IMR-90 (cell line): ENCODE results near the gene NR5A1. TPM values are rescaled to one million over a fixed set of nuclear protein-coding genes. Genes with fewer than 3 reads are reported as not detected.

ENCODE experiments used
- ATAC-seq: fragments of 200-7000 bp; cut with Tn5 transposase; 2 replicates; pipeline ENCODE4 v1.9.1; 2020; ENCODE audit warnings: low read depth, mild to moderate bottlenecking, moderate library complexity
- BruUV-seq: library from RNA; stranded (reverse); fragments of 400-500 nt; replicated peaks from 2 replicates; lab custom pipeline; 2021; lab: Mats Ljungman, UMichigan
- CTCF ChIA-PET: fragments of 300-600 bp; formaldehyde crosslinking; extraction: SDS; loops from one replicate; lab custom pipeline; 2021; ENCODE audit warnings: antibody characterized with exemption; lab: Yijun Ruan, JAX
- POLR2A ChIA-PET: fragments of 300-600 bp; sonication (Branson Sonifier 250); formaldehyde crosslinking; loops from one replicate; lab custom pipeline; 2022; ENCODE audit warnings: antibody characterized with exemption; ENCODE audit not compliant: unreplicated experiment; lab: Charles Lee
- DNase-seq: peaks from one replicate; pipeline ENCODE4 v3.0.0; 2013
- H2AFZ ChIP-seq: replicated peaks from 2 replicates; pipeline ENCODE3; 2013; ENCODE audit warnings: low read length, mild to moderate bottlenecking; ENCODE audit not compliant: poor library complexity
- H2AK5ac ChIP-seq: 2 replicates; pipeline ENCODE4 v1.6.1; 2013; ENCODE audit warnings: low read depth, low read length, inconsistent platforms
- H2AK9ac ChIP-seq: replicated peaks from 2 replicates; pipeline ENCODE3; 2013; ENCODE audit warnings: mild to moderate bottlenecking, low read depth, low read length, moderate library complexity; ENCODE audit not compliant: poor library complexity
- H2BK120ac ChIP-seq: 2 replicates; pipeline ENCODE4 v1.6.1; 2013; ENCODE audit warnings: low read depth, low read length, inconsistent platforms
- H2BK15ac ChIP-seq: 3 replicates; pipeline ENCODE4 v1.6.1; 2013; ENCODE audit warnings: low read depth, low read length, inconsistent platforms
- H2BK20ac ChIP-seq: 2 replicates; pipeline ENCODE4 v1.6.1; 2013; ENCODE audit warnings: low read depth, mild to moderate bottlenecking, inconsistent platforms, low read length, moderate library complexity
- H2BK5ac ChIP-seq: 2 replicates; pipeline ENCODE4 v1.6.1; 2013; ENCODE audit warnings: mild to moderate bottlenecking, low read depth, low read length, inconsistent platforms; ENCODE audit not compliant: poor library complexity, severe bottlenecking
- H3K14ac ChIP-seq: replicated peaks from 2 replicates; pipeline ENCODE4 v1.6.1; 2013; ENCODE audit warnings: low read depth, low read length, inconsistent platforms
- H3K18ac ChIP-seq: 2 replicates; pipeline ENCODE4 v1.6.1; 2013; ENCODE audit warnings: low read depth, low read length, control low read depth
- H3K23ac ChIP-seq: 2 replicates; pipeline ENCODE4 v1.6.1; 2013; ENCODE audit warnings: low read depth, low read length, inconsistent platforms
- H3K27ac ChIP-seq: 2 replicates; pipeline ENCODE4 v1.5.1; 2013; ENCODE audit warnings: mild to moderate bottlenecking, control low read depth, low read length; ENCODE audit not compliant: insufficient read depth
- H3K27me3 ChIP-seq: 2 replicates; pipeline ENCODE4 v1.6.1; 2013; ENCODE audit warnings: low read length; ENCODE audit not compliant: control insufficient read depth, insufficient read depth
- H3K36me3 ChIP-seq: 2 replicates; pipeline ENCODE4 v1.6.1; 2013; ENCODE audit warnings: low read length, mixed read lengths; ENCODE audit not compliant: control insufficient read depth, insufficient read depth
- H3K4ac ChIP-seq: 2 replicates; pipeline ENCODE4 v1.6.1; 2013; ENCODE audit warnings: low read depth, low read length, inconsistent platforms
- H3K4me1 ChIP-seq: 2 replicates; pipeline ENCODE4 v1.6.1; 2013; ENCODE audit warnings: low read length, mixed read lengths; ENCODE audit not compliant: control insufficient read depth, insufficient read depth
- H3K4me2 ChIP-seq: 2 replicates; pipeline ENCODE4 v1.6.1; 2013; ENCODE audit warnings: low read depth, mild to moderate bottlenecking, control low read depth, low read length, moderate library complexity
- H3K4me3 ChIP-seq: 2 replicates; pipeline ENCODE4 v1.5.1; 2013; ENCODE audit warnings: low read depth, mild to moderate bottlenecking, control low read depth, low read length, moderate library complexity; ENCODE audit not compliant: insufficient read depth
- H3K56ac ChIP-seq: 2 replicates; pipeline ENCODE4 v1.6.1; 2013; ENCODE audit warnings: low read length, inconsistent platforms; ENCODE audit not compliant: insufficient read depth; ENCODE audit errors: extremely low read depth
- H3K79me1 ChIP-seq, 2 experiments: 2 replicates each; pipeline ENCODE4 v1.6.1; 2013; ENCODE audit warnings: low read length in 2 of 2, inconsistent platforms in 1 of 2, low read depth in 1 of 2
- H3K9ac ChIP-seq: 2 replicates; pipeline ENCODE4 v1.6.1; 2013; ENCODE audit warnings: low read depth, low read length, control low read depth
- H3K9me1 ChIP-seq: 2 replicates; pipeline ENCODE4 v1.6.1; 2013; ENCODE audit warnings: low read length, inconsistent platforms; ENCODE audit not compliant: insufficient read depth
- H3K9me3 ChIP-seq: 2 replicates; pipeline ENCODE4 v1.6.1; 2013; ENCODE audit warnings: low read length; ENCODE audit not compliant: control insufficient read depth, insufficient read depth
- H4K20me1 ChIP-seq: 2 replicates; pipeline ENCODE4 v1.6.1; 2013; ENCODE audit warnings: low read length, inconsistent platforms; ENCODE audit not compliant: insufficient read depth
- H4K5ac ChIP-seq: 2 replicates; pipeline ENCODE4 v1.6.1; 2013; ENCODE audit warnings: mild to moderate bottlenecking, low read depth, low read length, control low read depth
- H4K8ac ChIP-seq, 2 experiments: 2 replicates each; pipeline ENCODE4 v1.6.1; 2013; ENCODE audit warnings: low read depth in 2 of 2, low read length in 2 of 2, control low read depth in 1 of 2, inconsistent platforms in 1 of 2
- H4K91ac ChIP-seq: 2 replicates; pipeline ENCODE4 v1.6.1; 2013; ENCODE audit warnings: low read depth, low read length, inconsistent platforms; ENCODE audit not compliant: insufficient read depth
- BHLHE40 ChIP-seq: fragments of 150-350 bp; IDR thresholded peaks from 2 replicates; pipeline ENCODE4 v1.6.1; 2016; ENCODE audit warnings: mild to moderate bottlenecking, low read depth, low read length
- CEBPB ChIP-seq: IDR thresholded peaks from 2 replicates; pipeline ENCODE4 v1.6.1; 2012; ENCODE audit warnings: low read depth, low read length, improper control_type of control experiment
- CHD1 ChIP-seq: IDR thresholded peaks from 2 replicates; pipeline ENCODE4 v1.6.1; 2012; ENCODE audit warnings: low read depth, low read length, improper control_type of control experiment
- CTCF ChIP-seq: conservative IDR thresholded peaks from 2 replicates; pipeline ENCODE4 v1.5.1; 2012; ENCODE audit warnings: mild to moderate bottlenecking, low read depth, low read length, improper control_type of control experiment
- FOS ChIP-seq: fragments of 150-350 bp; IDR thresholded peaks from 2 replicates; pipeline ENCODE4 v1.6.1; 2016; ENCODE audit warnings: low read depth, low read length
- MAFK ChIP-seq: IDR thresholded peaks from 2 replicates; pipeline ENCODE4 v1.6.1; 2012; ENCODE audit warnings: low read depth, low read length, improper control_type of control experiment
- MAZ ChIP-seq: IDR thresholded peaks from 2 replicates; pipeline ENCODE4 v1.6.1; 2012; ENCODE audit warnings: low read depth, mild to moderate bottlenecking, low read length, improper control_type of control experiment, moderate library complexity, borderline replicate concordance
- MXI1 ChIP-seq: IDR thresholded peaks from 2 replicates; pipeline ENCODE4 v1.6.1; 2012; ENCODE audit warnings: low read depth, mild to moderate bottlenecking, low read length, moderate library complexity, borderline replicate concordance
- NFE2L2 ChIP-seq: fragments of 150-350 bp; IDR thresholded peaks from 2 replicates; pipeline ENCODE4 v1.6.1; 2016; ENCODE audit warnings: low read depth, mild to moderate bottlenecking, low read length
- POLR2A ChIP-seq: IDR thresholded peaks from 2 replicates; pipeline ENCODE4 v1.6.1; 2012; ENCODE audit warnings: mild to moderate bottlenecking, low read depth, low read length
- RAD21 ChIP-seq: IDR thresholded peaks from 2 replicates; pipeline ENCODE4 v1.6.1; 2012; ENCODE audit warnings: low read length, improper control_type of control experiment
- RCOR1 ChIP-seq: IDR thresholded peaks from 2 replicates; pipeline ENCODE4 v1.6.1; 2012; ENCODE audit warnings: mild to moderate bottlenecking, low read length, improper control_type of control experiment; ENCODE audit not compliant: insufficient replicate concordance
- RFX5 ChIP-seq: IDR thresholded peaks from 2 replicates; pipeline ENCODE4 v1.8.0; 2012; ENCODE audit warnings: low read depth, mild to moderate bottlenecking, low read length, moderate library complexity
- SMC3 ChIP-seq: fragments of 150-350 bp; IDR thresholded peaks from 2 replicates; pipeline ENCODE4 v1.6.1; 2016; ENCODE audit warnings: low read depth, mild to moderate bottlenecking, antibody characterized with exemption, low read length, moderate library complexity
- USF2 ChIP-seq: fragments of 150-350 bp; IDR thresholded peaks from 2 replicates; pipeline ENCODE4 v1.6.1; 2017; ENCODE audit warnings: mild to moderate bottlenecking, antibody characterized with exemption, low read length, low read depth
- WGBS, 2 experiments: methylation state at CpG; one replicate each; pipeline versions ENCODE4 v1.1.5 to v1.1.7; 2013; ENCODE audit warnings: missing lambda C conversion rate in 2 of 2; ENCODE audit not compliant: insufficient read length in 1 of 2; ENCODE audit errors: extremely low coverage in 2 of 2; 5-methylcytosine and 5-hydroxymethylcytosine counted together
- dilution Hi-C: fragments of 300-500 bp; cut with HindIII; formaldehyde crosslinking; loops from one replicate; pipeline ENCODE4 v1.14.3; 2018; ENCODE audit warnings: low sequenced_read_pairs; ENCODE audit not compliant: unreplicated experiment
- in situ Hi-C: fragments of 300-500 bp; cut with MboI; formaldehyde crosslinking; loops from 3 replicates; pipeline ENCODE4 v1.14.3; 2019; ENCODE audit warnings: low sequenced_read_pairs, inconsistent platforms, mixed read lengths
- intact Hi-C: fragments of 100-400 bp; cut with micrococcal nuclease; formaldehyde crosslinking; loops from 2 replicates; pipeline ENCODE4 v1.10.0; 2022
- polyA plus RNA-seq, 3 experiments: library from polyadenylated mRNA; depleted of rRNA; stranded (reverse); fragments of >200 nt; gene quantifications; 2 replicates each; pipeline ENCODE4 v1.2.3, GENCODE V29; 2012; ENCODE audit warnings: low replicate concordance in 1 of 3
- total RNA-seq: library from RNA; depleted of rRNA; stranded (reverse); fragments of >200 nt; gene quantifications from 2 replicates; pipeline ENCODE4 v1.2.3, GENCODE V29; 2012
- TF ChIP-seq, protein P1 (sequence below): fragments of 150-350 bp; IDR thresholded peaks from 2 replicates; pipeline ENCODE4 v1.6.1; 2016; ENCODE audit warnings: low read depth, mild to moderate bottlenecking, low read length, moderate library complexity, borderline replicate concordance

NR5A1 gene
- total and polyA plus RNA-seq, 2 of the 4 experiments (the other 2 are of a cell fraction): not detected

DNA sequence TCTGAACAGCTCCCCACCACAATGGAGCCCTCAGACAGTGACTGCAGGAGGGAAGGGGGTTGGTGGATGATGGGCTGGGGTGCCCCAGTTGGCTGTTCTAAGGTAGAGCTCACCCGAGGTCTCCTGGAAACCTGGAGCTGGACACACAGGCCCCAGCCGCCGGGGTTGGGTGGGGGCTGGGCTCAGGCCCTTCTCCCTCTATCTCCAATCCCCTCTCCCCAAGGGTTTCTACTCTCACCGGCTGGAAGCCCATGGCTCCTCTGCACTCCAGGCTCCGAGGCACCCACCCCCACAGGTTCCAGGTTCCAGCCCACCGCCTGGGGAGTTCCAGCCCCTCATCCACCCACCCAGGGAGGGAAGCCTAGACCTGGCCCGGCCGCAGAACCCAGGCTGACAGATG, 766 bp downstream of the NR5A1 start:
- H3K27ac ChIP-seq: no peak overlapping the region
- H3K18ac ChIP-seq: no peak overlapping the region
- dilution Hi-C loops (no loop called here), intact Hi-C loops (no loop called here), in situ Hi-C loops (no loop called here)
- no peak overlapping the region for H2BK20ac ChIP-seq
- ATAC-seq: no peak
- H3K56ac ChIP-seq: no peak overlapping the region
- no peak overlapping the region for H4K8ac ChIP-seq
- H4K5ac ChIP-seq: no peak overlapping the region
- H3K4me3 ChIP-seq: no peak overlapping the region
- ChIA-PET POLR2A (no interaction called here), CTCF (no interaction called here)
- H3K9me1 ChIP-seq: no peaks in the 10 kb centered on the region
- no peak for DNase-seq
- H2AFZ ChIP-seq: peak overlapping the region; percentile 17
- TF ChIP-seq RAD21 (no peak), CEBPB (no peak), NFE2L2 (no peak), SMC3 (no peak), CHD1 (no peak), MXI1 (no peak), POLR2A (no peak), FOS (no peak), MAZ (no peak), BHLHE40 (no peak), RCOR1 (no peak), RFX5 (no peak), USF2 (no peak), MAFK (no peak), CTCF (no peak)
- TF ChIP-seq, protein P1, sequence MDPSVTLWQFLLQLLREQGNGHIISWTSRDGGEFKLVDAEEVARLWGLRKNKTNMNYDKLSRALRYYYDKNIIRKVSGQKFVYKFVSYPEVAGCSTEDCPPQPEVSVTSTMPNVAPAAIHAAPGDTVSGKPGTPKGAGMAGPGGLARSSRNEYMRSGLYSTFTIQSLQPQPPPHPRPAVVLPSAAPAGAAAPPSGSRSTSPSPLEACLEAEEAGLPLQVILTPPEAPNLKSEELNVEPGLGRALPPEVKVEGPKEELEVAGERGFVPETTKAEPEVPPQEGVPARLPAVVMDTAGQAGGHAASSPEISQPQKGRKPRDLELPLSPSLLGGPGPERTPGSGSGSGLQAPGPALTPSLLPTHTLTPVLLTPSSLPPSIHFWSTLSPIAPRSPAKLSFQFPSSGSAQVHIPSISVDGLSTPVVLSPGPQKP: no peak
- no peak overlapping the region for H3K4me2 ChIP-seq
- no peaks in the 10 kb centered on the region for H3K79me1 ChIP-seq
- 88% methylated on average over 3 of the region's 8 CpGs; no CpG with 5 or more reads in 1 of the 2 experiments for WGBS, 2 experiments
- peaks cover 3% of the 10 kb centered on the region; the same call in 1 of the 2 replicates for H4K20me1 ChIP-seq
- H2AK9ac ChIP-seq: no peak overlapping the region
- H3K9ac ChIP-seq: no peak overlapping the region
- no peak overlapping the region for H3K14ac ChIP-seq
- no peak overlapping the region for H2BK15ac ChIP-seq
- peaks cover 55% of the 10 kb centered on the region for H3K27me3 ChIP-seq
- no peak overlapping the region for H2BK120ac ChIP-seq
- BruUV-seq: no TSS peak
- H3K4me1 ChIP-seq: no peaks in the 10 kb centered on the region; the same call in 1 of the 2 replicates
- no peak overlapping the region for H3K4ac ChIP-seq
- H3K23ac ChIP-seq: no peak overlapping the region
- H2BK5ac ChIP-seq: no peak overlapping the region
- H2AK5ac ChIP-seq: no peak overlapping the region
- H3K36me3 ChIP-seq: no peaks in the 10 kb centered on the region
- no peak overlapping the region for H4K91ac ChIP-seq
- peaks cover 6% of the 10 kb centered on the region for H3K9me3 ChIP-seq
